ENCODE measurements around the gene UBR3. TPM values are rescaled to one million over a fixed set of nuclear protein-coding genes. Genes with fewer than 3 reads are reported as not detected.
"Not testable (repeated sequence)": the region's sequence is repeated elsewhere in the genome, so short reads cannot be mapped to it uniquely, and the experiment has no call there.

The UBR3 gene
- total RNA-seq, 1 donor from 2014 or later: 23.0 TPM

GRCh38 chr2:170118641-170119040 is 291.4 kb downstream of the UBR3 start:
- TF ChIP-seq CTCF (IDR thresholded peaks at IDR 0.05; ENCODE audit: insufficient read depth, low read length, poor library complexity, severe bottlenecking): no peak
- H3K4me3 ChIP-seq (ENCODE audit: low read depth, low read length): no peak overlapping the region
- H3K36me3 ChIP-seq (ENCODE audit: control insufficient read depth, insufficient read depth, low read length): no peaks in the 10 kb centered on the region
- DNase-seq (ENCODE audit: low read depth): no peak
- H3K27me3 ChIP-seq (ENCODE audit: control insufficient read depth, insufficient read depth, low read length): no peaks in the 10 kb centered on the region

DNA sequence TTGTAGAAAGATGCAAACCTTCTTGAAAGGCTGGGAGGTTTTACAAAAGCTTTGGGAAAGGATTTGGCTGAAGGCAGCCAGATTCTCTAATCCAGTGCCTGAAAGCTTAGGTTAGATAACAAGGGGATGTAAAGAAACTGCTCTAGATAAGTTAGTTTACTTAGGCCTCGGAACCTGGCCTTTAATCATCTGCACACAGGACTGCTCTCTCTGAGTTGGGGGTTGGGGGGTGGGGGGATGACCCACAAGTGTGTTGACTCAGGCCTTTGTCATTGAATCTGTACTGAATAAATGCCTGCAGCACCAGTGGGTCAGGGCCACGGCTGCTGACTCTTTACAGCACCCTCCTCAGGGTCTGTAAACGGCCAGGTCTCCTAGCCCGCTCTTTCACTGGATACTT is 292.1 kb downstream of the UBR3 start:
- not testable (repeated sequence) for DNase-seq (ENCODE audit: low read depth); H3K4me3 ChIP-seq (ENCODE audit: low read depth, low read length); H3K27me3 ChIP-seq (ENCODE audit: control insufficient read depth, insufficient read depth, low read length); H3K36me3 ChIP-seq (ENCODE audit: control insufficient read depth, insufficient read depth, low read length)

GRCh38 chr2:170121689-170122088 is 294.4 kb downstream of the UBR3 start:
- no peaks in the 10 kb centered on the region for H3K27me3 ChIP-seq (ENCODE audit: control insufficient read depth, insufficient read depth, low read length)
- no peaks in the 10 kb centered on the region for H3K36me3 ChIP-seq (ENCODE audit: control insufficient read depth, insufficient read depth, low read length)
- no peak for DNase-seq (ENCODE audit: low read depth)
- no peak overlapping the region for H3K4me3 ChIP-seq (ENCODE audit: low read depth, low read length)
- TF ChIP-seq CTCF (IDR thresholded peaks at IDR 0.05; ENCODE audit: insufficient read depth, low read length, poor library complexity, severe bottlenecking): no peak

DNA sequence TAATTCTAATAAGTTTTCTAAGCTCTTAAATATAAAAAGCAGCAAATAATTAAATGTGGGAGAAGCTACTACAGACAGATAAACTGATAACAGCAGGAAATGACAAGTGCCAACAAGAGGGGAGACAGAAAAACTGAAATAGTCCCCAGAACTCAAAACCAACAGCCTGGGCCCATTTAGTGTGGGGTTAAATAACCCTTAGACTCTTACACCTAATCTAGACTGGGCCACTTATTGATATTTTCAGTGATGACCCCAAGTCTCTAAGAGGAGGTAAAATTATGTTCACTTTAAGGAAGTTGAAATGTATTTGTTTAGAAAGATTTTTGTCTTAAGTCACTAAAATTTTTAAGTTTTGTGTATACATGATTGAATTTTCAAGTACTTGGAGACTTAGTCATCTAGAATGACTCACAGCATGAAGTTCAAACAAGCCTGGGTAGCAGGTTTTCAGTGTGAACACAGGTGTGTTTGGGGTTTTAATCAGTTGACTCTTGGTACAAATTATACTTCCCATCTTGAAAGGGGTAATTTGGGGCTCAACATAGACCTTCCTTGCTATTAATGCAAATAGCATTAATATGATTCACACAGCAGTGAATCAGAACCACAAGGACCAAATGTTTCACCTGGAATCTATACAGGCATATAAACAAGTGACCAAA is 295.8 kb downstream of the UBR3 start:
- TF ChIP-seq CTCF (IDR thresholded peaks at IDR 0.05; ENCODE audit: insufficient read depth, low read length, poor library complexity, severe bottlenecking): no peak
- H3K27me3 ChIP-seq (ENCODE audit: control insufficient read depth, insufficient read depth, low read length): no peaks in the 10 kb centered on the region
- H3K4me3 ChIP-seq (ENCODE audit: low read depth, low read length): no peak overlapping the region
- DNase-seq (ENCODE audit: low read depth): peak; percentile 63
- no peaks in the 10 kb centered on the region for H3K36me3 ChIP-seq (ENCODE audit: control insufficient read depth, insufficient read depth, low read length)

- TF ChIP-seq CTCF (IDR thresholded peaks at IDR 0.05; ENCODE audit: insufficient read depth, low read length, poor library complexity, severe bottlenecking): peak; percentile 3
- no peaks in the 10 kb centered on the region for H3K27me3 ChIP-seq (ENCODE audit: control insufficient read depth, insufficient read depth, low read length)
- H3K36me3 ChIP-seq (ENCODE audit: control insufficient read depth, insufficient read depth, low read length): no peaks in the 10 kb centered on the region
- H3K4me3 ChIP-seq (ENCODE audit: low read depth, low read length): no peak overlapping the region
- DNase-seq (ENCODE audit: low read depth): no peak
Measured at GRCh38 chr2:170123593-170123992, 296.3 kb downstream of the UBR3 start.

DNA sequence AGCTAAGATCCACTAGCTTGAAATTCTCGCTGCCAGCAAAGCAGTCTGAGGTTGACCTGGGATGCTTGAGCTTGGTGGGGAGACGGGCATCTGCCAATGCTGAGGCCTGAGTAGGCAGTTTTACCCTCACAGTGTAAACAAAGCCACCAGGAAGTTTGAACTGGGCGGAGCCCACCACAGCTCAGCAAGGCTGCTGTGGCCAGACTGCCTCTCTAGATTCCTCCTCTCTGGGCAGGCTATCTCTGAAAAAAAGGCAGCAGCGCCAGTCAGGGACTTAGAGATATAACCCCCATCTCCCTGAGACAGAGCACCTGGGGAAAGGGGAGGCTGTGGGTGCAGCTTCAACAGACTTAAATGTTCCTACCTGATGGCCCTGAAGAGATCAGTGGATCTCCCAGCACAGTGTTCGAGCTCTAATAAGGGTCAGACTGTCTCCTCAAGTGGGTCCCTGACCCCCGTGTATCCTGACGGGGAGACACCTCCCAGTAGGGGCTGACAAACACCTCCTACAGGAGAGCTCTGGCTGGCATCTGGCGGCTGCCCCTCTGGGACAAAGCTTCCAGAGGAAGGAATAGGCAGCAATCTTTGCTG is 299.0 kb downstream of the UBR3 start:
- H3K36me3 ChIP-seq (ENCODE audit: control insufficient read depth, insufficient read depth, low read length); DNase-seq (ENCODE audit: low read depth); H3K4me3 ChIP-seq (ENCODE audit: low read depth, low read length); H3K27me3 ChIP-seq (ENCODE audit: control insufficient read depth, insufficient read depth, low read length): not testable (repeated sequence)

Other genes starting within 250 kb of the UBR3 start
- gene PPIG, start 243.1 kb upstream of the UBR3 start, total RNA-seq: 15.3 and 24.7 TPM in 2 replicates
- 0.33 TPM in 1 of 2 replicates, not detected in the other for gene CFAP210, start 133.0 kb upstream of the UBR3 start, total RNA-seq
- 3.3 and 5.8 TPM in 2 replicates for gene PHOSPHO2, start 133.0 kb upstream of the UBR3 start, total RNA-seq
- gene KLHL23, start 93.6 kb upstream of the UBR3 start, total RNA-seq: 19.2 and 21.2 TPM in 2 replicates
- 75.0 and 100 TPM in 2 replicates for gene SSB, start 28.6 kb upstream of the UBR3 start, total RNA-seq
- 46.1 and 54.1 TPM in 2 replicates for gene METTL5, start 2.5 kb upstream of the UBR3 start, total RNA-seq

Measured in kidney epithelial cell (primary cell).